CD4-positive, alpha-beta T cell treated with Interleukin-1 beta for 1 hour (primary cell): ENCODE measurements around the gene PVR.
"Not testable (repeated sequence)": the region's sequence is repeated elsewhere in the genome, so short reads cannot be mapped to it uniquely, and the experiment has no call there.

Source experiments
- DNase-seq, 2 donors: peaks; one replicate each; pipeline ENCODE4 v3.0.0-alpha.2; 2020 to 2022

PVR gene, protein sequence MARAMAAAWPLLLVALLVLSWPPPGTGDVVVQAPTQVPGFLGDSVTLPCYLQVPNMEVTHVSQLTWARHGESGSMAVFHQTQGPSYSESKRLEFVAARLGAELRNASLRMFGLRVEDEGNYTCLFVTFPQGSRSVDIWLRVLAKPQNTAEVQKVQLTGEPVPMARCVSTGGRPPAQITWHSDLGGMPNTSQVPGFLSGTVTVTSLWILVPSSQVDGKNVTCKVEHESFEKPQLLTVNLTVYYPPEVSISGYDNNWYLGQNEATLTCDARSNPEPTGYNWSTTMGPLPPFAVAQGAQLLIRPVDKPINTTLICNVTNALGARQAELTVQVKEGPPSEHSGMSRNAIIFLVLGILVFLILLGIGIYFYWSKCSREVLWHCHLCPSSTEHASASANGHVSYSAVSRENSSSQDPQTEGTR

DNA sequence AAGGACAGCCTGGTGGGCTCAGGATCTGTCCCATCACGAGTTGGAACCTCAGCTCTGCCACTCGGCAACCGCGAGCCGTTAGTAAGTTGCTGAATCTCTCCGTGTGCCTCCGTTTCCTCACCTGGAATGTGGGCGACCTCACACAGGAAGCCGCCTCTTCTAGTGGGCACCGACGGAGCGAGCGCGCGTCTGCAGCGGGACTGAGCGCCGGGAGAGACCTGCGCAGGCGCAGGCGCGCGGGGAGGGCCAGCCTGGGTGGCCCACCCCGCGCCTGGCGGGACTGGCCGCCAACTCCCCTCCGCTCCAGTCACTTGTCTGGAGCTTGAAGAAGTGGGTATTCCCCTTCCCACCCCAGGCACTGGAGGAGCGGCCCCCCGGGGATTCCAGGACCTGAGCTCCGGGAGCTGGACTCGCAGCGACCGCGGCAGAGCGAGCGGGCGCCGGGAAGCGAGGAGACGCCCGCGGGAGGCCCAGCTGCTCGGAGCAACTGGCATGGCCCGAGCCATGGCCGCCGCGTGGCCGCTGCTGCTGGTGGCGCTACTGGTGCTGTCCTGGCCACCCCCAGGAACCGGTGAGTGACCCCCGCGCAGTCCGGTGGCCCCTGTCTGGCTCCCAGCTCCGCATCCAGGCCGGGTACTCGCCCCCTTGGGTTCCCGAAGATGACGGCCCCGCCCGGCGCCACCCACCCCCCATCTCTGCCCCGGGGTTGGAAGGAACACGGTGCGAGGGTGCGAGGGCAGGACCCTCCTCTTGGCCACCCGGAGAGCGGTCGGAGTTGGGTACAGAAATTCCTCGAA, at the start of gene PVR:
PVR (plus strand) TSS at position 306 of the 797 bp plus-strand sequence; CDS start at position 493, 187 bp downstream.
- DNase-seq: peak; percentile 8 to 41

DNA sequence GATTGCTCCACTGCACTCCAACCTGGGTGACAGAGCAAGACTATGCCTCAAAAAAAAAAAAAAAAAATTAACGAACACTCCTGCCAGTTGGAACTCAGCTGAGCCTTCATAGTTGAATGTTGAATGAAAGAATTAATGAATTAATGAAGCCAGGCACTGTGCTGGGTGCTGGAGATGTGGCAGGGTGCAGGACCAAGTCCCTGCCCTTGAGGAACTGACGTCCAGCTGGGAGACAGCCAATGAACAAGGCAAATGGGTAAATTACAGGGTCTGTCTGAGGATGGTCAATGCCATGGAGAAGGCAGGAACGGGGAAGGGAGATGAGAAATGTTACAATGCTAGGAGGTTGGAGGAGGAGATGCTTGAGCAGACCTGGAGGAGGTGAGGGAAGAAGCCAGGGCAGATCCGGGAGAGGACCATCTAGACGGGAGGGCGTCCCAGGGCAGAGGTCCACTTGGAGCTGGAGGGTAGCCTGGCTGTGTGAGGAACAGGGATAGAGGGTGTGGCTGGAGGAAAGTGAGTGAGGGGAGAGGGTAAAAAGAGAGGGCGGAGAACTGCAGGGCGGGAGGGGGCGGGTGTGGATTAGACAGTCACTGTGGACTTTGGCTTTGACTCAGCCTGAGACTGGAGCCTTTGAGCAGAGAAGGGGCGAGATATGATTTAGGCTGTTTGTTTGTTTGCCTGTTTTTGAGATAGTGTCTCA, 47.1 kb upstream of the PVR start:
- no peak for DNase-seq

DNA sequence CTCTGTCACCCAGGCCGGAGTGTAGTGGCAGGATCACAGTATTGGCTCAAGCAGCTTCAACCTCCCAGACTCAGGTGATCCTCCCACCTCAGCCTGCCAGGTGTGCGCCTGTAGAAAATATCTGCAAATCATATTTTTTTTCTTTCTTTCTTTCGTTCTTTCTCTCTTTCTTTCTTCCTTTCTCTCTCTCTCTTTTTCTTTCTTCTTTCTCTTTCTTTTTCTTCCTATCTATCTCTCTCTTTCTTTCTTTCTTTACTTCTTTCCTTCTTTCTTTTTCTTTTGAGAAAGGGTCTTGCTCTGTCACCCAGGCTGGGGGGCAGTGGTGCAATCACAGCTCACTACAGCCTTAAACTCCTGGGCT, 46.6 kb upstream of the PVR start:
- no peak for DNase-seq

DNA sequence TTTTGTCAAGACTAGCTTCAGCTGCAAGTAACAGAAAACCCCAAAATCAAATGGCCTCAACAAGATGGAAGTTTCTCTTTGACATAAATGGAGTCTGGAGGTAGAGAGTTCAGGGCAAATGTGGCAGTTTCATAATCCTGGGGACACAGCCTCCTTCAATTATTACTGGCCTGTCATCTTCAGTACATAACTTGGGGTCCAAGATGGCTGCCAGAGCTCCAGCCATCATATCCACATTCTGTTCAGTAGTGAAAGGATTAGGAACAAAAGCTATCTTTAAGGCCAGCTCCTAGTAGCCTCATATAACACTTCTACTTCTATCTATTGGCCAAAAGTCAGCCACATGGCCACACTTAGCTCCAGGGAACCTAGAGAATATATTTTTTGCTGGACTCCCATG, 45.4 kb upstream of the PVR start:
- no peak for DNase-seq

DNA sequence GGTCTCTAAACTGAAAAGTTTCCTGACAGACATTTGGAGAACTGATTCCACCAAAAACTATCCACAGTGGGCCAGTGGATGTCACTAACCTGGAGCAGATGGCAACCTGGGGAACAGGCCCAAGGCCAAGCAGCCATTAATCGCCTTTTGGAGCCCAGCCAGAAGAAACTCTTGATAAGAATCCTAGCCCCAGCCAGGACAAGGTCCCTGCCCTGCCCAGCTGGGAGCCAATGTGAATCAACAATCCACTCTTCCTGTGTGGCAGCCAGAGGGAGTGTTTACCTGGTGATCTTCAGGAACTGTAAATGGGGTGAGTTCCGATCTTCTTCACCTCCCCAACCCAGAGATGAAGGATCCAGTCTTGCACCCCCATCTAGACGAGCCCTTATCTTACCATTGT, 44.8 kb upstream of the PVR start:
- DNase-seq: no peak

DNA sequence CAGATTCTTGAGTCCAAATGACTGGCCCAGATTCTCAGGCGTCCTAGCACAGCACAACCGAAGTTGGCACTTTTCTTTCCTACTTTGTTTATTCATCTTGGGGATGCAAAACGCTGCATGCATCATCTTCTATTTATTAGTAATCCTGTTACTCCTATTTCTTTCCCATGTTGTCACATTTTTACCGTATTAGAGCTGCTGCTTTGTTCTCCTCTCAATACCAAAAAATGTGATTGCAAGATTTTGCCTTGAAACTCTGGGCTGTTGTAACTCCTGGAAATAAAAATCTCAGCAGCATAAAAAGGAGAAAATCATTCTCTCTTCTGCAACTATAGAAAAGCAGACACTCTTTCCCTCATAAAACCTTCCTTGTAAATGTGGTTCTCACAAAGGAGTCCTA, 43.2 kb upstream of the PVR start:
- DNase-seq: no peak

DNA sequence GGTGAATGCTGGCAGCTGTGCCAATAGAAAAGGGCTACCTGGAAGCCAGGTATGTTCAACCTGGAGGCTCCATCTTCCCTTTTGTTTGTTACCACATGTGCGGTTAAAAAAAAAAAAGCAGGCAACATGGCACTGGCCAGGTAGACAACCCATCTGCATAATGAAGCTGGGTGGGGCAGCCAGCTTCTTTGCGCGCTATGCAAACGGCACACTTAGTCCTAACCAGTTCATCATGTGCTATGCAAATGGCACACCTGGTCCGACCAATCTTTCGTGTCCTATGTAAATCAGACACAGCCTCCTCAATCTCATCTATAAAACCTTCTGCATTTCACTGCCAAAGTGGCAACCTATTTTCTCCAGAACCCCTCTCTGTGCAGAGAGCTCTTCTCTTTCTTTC, 41.6 kb upstream of the PVR start:
- DNase-seq: no peak

DNA sequence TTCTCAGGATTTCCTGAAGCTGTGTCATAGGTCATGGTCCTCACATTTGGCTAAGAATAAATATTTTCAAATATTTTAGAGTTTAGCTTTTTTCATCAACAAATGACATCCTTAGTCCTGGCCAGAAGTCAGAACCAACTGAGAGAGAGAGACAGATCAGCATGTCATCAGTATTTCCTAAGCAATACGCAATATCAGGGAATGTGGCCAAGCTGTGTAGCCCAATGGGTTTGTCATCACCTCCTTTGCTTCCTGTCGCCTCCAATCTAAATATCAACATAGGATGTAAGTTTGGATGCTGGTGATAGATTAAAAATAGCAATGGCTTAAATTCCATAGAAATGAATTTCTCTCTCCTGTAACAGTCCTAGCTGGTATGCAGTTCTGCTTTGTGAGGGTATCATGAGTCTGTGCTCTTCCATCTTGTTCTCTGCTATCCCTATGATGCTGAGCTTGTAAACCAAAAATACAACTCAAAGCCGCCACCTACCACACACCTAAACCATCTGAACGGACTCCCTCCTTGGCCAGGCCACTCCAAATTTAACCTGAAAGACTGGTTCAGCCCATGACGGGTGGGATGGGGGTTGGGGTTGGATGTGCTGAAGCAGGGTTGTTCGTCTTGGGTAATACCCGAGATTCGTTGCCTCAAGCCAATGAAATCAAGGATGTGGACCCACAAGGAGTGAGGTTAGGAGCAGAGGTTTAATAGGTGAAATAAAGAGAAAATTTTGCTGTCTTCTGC, 40.3 kb upstream of the PVR start:
- no peak for DNase-seq

DNA sequence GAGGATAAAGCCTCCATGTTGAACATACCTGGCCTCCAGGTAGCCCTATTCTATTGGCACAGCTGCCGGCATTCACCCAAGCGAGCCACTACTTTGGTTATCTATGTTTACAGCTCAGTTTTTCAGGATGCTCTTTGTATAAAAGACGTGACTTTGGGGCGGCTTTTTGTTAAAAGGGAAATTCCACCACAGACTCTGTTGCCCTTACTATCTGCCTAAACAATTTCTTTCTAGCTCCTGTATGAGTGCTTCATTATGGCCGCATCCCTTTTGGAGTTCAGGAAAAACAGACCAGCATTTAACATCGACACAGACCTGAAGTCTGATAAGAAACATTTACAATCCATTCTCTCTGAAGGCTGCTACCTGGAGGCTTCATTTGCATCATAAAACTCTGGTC, 39.5 kb upstream of the PVR start:
- DNase-seq: no peak

DNA sequence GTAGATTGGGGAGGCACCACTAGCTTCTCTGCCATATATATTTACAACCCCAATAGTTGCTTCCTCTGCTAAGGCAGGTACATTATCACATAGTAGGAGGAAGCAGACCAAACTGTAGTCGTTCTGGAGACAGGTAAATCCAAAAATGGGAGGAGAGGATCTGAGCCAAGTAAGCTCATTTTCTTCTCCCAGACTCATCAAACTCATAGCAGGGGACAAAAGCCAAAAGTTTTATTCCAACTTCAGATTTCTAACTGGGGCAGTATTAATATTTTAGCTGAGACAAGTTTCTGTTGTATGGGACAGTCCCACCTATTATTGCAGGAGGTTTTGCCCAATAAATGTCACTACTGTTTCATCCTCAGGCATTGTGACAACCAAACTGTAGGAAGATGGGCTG, 38.2 kb upstream of the PVR start:
- DNase-seq: no peak

DNA sequence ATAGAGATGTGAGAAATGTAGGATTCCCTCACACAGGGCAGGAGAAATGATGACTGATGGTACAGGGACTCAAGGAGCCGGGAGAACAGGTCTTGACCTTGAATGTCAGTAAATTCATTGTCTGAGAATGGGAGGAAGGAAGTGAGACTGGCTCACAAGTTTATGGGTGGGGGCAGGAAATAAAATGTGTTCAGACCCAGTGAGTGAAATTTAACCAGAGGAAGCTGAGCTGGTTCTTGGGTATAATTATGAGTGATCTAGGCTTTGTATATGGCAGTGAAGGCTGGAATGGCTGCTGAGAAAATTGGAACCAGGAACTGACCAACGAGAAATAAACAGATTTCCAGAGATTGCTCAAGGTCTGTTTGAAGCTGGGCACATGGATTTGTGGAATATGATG, 36.7 kb upstream of the PVR start:
- no peak for DNase-seq

DNA sequence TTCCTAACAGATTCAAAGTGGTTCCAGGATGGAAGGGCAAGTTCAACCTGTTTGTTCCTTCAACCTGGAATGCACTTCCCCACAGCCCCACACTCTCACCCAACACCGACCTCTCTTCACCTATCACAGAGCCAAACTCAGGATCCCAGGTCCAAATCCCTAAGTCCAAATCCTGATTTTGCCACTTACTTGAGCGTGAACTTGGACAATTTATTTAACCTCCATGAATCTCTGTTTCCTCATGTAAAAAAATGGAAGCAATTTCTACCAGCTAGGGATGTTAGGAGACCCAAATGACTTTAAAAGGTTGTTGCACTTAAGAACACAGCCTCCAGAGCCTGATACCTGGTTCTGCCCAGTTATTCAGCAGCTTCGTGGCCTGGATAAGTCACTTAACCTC, 35.8 kb upstream of the PVR start:
- DNase-seq: no peak

DNA sequence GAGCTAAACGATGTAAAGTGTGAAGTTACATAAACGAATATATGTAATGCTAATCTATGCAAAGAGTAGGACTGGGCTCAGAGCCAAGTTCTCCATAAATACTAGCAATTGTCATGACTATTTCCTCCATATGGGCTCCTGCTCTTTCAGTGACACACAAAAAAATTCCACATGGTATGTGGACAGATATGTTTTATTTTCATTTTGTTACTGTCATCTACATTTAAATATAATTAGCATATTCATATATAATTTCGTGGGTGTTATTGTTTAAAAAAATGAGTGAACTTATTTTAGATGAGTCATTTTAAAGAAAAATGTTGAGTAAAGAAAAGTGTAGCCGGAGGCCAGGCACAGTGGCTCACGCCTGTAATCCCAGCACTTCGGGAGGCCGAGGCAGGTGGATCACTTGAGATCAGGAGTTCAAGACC, 35.3 kb upstream of the PVR start:
- no peak for DNase-seq

DNA sequence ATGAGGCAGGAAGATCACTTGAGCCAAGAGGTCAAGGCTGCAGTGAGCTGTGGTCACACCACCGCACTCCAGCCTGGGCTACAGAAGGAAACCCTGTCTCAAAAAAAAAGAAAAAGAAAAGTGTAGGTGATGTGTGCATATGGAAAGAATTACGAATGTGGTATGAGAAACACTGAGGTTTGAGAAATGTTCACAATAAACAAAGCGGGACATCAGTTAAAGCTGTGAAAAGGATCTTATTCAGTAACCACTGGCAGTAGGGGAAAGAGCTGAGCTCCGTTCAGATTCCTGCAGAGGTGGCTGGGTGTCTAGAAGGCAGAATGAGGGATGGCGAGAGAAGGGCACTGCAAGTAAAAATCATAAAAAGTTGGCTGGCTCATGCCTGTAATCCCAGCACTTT, 34.5 kb upstream of the PVR start:
- DNase-seq: no peak

DNA sequence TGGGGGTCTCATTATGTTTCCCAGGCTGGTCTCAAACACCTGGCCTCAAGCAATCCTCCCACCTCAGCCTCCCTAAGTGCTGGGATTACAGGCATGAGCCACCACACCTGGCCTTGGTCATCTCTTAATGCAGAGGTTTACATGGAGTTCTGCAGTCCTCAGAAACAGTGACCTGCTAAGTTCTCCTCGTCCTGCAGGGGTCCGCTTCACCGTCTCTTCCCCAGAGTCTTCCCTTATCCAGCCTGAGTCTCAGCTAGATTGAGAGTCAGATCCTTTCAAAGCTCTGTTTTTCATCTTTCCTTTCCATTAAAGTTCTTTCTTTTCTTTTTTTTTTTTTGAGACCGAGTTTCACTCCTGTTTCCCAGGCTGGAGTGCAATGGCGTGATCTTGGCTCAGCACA, 33.2 kb upstream of the PVR start:
- DNase-seq: not testable (repeated sequence)

DNA sequence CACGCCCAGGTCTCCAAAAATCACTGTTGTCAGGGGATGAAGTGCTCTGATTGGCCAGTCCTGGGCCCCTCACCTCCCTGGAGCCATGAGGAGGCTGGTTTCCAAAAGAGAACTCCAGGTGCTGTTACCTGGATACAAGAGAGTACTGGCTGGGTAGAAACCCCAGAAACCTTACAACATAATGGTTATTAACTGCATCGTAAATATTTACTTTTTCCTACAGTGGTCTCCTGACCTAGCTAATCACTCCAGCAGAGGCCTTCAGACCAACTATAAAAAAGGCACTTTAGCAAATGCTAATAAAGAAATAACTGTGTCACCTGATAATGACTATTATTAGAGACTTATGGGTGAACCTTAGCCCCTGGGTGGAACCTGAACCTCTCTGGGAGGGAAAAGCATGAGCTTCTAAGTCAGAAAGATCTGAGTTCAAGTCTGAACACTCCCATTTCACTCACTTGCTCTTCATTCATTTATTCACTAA, 31.9 kb upstream of the PVR start:
- no peak for DNase-seq

DNA sequence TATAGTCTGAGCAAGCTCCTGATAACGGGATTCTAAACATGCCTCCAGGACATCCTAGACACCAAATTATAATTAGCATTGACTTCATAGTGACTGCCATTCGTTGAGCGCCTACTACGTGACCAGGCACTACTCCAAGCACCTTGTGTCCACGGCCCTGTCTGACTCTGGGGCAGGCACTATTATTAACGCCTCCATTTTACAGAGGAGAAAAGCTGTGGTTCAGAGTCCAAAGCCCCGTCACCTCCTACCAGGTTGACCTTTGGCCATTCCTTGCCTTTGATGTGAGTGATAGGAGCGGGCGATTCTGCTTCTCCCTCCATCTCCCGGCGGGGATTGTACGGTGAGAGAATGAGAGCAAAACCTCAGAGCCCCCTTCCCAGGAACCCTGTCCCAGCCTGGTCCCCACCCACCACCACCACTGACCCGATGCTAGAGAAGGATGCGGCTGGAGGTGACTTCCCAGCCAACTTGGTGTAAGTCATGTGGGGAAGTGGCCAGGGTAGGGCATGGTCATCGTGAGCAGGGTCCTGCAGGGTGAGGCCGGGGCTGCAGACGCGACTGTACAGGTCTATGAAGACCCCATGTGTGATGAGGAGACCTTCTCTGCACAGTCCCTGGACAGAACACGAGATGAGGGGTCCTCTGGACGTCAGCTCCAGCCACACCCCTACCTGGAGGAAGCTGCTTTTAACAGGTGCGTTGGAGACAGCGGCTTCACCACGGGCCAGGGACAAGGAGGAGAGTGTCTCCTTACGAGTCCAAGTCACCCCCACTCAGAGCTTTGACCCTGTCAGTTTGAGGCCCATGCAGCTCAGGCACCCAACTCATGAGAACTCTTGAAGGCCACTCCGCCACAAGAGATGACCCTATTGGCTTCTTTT, 30.2 kb upstream of the PVR start, which contains the start of gene IGSF23:
IGSF23 (plus strand) TSS at position 269 of the 884 bp plus-strand sequence; CDS start at position 352, 83 bp downstream.
- no peak for DNase-seq

DNA sequence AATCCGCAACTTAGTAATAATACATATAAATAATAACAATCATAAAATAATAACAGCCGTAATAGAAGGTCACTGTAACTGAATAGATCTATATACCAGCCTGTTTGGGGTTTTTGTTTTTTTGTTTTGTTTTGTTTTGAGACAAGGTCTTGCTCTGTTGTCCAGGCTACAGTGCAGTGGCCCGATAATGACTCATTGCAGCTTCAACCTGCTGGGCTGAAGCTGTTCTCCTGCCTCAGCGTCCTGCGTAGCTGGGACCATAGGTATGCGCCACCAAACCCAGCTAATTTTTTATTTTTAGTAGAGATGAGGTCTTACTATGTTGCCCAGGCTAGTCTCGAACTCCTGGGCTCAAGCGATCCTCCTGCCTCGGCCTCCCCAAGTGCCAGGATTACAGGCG, 29.4 kb upstream of the PVR start:
- no peak for DNase-seq

DNA sequence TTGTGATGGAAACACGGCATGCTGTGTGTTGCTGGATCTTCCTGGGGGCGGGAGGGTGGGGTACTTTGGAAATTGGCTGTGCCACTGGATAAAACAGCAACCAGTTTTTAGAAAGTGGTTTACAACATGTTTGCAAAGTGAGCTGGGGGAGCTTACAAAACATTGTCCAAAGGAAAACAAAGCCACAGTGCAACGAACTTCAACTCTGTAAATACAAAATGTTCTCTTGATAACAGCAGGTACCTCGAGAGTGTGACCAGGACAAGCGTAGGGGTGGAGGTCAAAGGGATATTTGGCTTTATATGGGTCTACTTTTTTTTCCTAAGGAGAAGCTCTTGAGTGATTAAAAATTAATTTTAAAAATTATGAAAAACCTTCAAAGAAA, 27.9 kb upstream of the PVR start:
- DNase-seq: no peak

DNA sequence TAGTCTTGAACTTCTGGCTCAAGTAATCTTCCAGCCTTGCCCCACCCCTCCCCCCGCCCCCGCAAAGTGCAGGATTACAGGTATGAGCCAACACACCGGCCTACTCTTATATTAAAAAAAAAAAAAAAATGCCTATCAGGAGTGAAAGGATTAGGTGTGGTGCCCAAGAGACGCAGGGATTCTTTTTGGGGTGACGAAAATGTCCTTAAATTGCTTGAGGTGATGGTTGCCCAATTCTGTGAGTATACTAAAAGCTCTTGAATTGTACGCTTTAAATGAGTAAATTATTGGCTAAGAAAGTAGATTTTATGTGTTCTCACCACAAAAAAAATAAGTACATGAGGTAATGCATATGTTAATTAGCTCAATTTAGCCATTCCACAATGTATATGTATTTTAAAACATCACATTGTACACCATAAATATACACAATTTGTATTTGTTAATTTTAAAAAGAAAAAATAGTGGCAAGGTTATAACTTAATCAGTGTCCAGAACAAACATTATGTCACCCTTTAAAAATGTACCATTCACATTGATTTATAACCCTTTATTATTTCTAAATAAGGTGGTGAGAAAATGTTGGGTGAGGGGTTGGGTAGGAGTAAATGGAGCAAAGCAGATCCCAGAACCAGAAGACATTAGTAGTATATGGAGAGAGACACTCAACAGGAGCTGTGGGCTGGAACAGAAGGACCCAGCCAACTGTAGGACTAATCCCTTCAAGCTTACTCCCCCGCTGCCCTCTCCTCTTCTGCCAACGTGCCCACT, 26.4 kb upstream of the PVR start:
- DNase-seq: no peak
